Skeletal muscle tissue (tissue), 4 donors: ENCODE measurements around the gene TEX14. TPM values are rescaled to one million over a fixed set of nuclear protein-coding genes. Genes with fewer than 3 reads are reported as not detected.
"Not testable (repeated sequence)": the region's sequence is repeated elsewhere in the genome, so short reads cannot be mapped to it uniquely, and the experiment has no call there.

Experiments used
- H3K27ac ChIP-seq: one replicate; pipeline ENCODE4 v1.7.0; 2013; ENCODE audit warnings: mild to moderate bottlenecking, low read depth, low read length, inconsistent platforms
- H3K27me3 ChIP-seq, 3 donors: one replicate each; pipeline ENCODE4 v1.7.0; 2013; ENCODE audit warnings: low read length in 3 of 3; ENCODE audit not compliant: control insufficient read depth in 3 of 3, insufficient read depth in 3 of 3
- H3K36me3 ChIP-seq, 3 donors: one replicate each; pipeline ENCODE4 v1.7.0; 2013; ENCODE audit warnings: low read length in 3 of 3; ENCODE audit not compliant: control insufficient read depth in 3 of 3, insufficient read depth in 3 of 3
- H3K4me1 ChIP-seq, 3 donors: one replicate each; pipeline ENCODE4 v1.7.0; 2013; ENCODE audit warnings: low read length in 3 of 3, mild to moderate bottlenecking in 3 of 3; ENCODE audit not compliant: control insufficient read depth in 3 of 3, insufficient read depth in 3 of 3
- H3K4me3 ChIP-seq, 3 donors: one replicate each; pipeline ENCODE4 v1.7.0; 2013; ENCODE audit warnings: low read length in 3 of 3
- H3K9ac ChIP-seq, 3 donors: one replicate each; pipeline ENCODE4 v1.7.0; 2013; ENCODE audit warnings: low read length in 3 of 3, mild to moderate bottlenecking in 3 of 3, moderate library complexity in 2 of 3, low read depth in 1 of 3
- H3K9me3 ChIP-seq, 3 donors: one replicate each; pipeline ENCODE4 v1.7.0; 2013; ENCODE audit warnings: low read length in 3 of 3; ENCODE audit not compliant: control insufficient read depth in 3 of 3
- total RNA-seq: library from RNA; depleted of rRNA; stranded (reverse); fragments of >200 nt; gene quantifications from one replicate; pipeline ENCODE4 v1.2.3, GENCODE V29; 2014
- donor health status: Osteomylitis.

Gene TEX14
- total RNA-seq, 1 donor from 2014 or later: under 0.01 TPM

- peaks cover 0 to 4% (median 0%) of the 10 kb centered on the region in 3 donors for H3K27me3 ChIP-seq
- no peaks in the 10 kb centered on the region for H3K9me3 ChIP-seq
- no peak overlapping the region for H3K9ac ChIP-seq
- no peaks in the 10 kb centered on the region for H3K4me1 ChIP-seq
- no peaks in the 10 kb centered on the region for H3K36me3 ChIP-seq
- no peak overlapping the region for H3K27ac ChIP-seq
- H3K4me3 ChIP-seq: no peak overlapping the region
Observed at GRCh38 chr17:58590377-58590776, 101.5 kb downstream of the TEX14 start.

DNA sequence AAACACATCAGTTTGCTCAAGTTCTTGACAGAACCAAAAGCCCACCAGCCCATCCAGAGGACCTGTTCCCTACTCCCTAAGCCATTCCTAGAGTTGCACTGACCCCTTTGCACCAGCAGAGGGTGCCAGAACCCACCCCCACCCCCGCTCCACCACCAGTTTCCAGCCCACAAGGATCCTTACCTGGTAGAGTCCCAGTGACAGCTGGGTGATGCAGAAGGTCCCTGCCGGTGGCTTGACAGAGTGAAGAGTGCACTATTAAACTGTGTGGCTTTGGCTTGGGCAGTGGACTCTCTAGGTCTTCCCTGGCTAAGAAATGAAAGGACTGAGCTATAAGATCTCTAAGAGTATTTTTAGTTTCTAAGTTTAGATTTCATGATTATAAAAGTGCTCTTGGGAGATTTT is 104.1 kb downstream of the TEX14 start:
- H3K27me3 ChIP-seq: peaks cover 0 to 4% (median 0%) of the 10 kb centered on the region in 3 donors
- no peak overlapping the region for H3K27ac ChIP-seq
- H3K9me3 ChIP-seq: no peaks in the 10 kb centered on the region
- no peak overlapping the region for H3K9ac ChIP-seq
- H3K4me1 ChIP-seq: no peaks in the 10 kb centered on the region
- no peaks in the 10 kb centered on the region for H3K36me3 ChIP-seq
- no peak overlapping the region for H3K4me3 ChIP-seq

- no peaks in the 10 kb centered on the region for H3K4me1 ChIP-seq
- H3K36me3 ChIP-seq: no peaks in the 10 kb centered on the region
- no peak overlapping the region for H3K9ac ChIP-seq
- H3K4me3 ChIP-seq: no peak overlapping the region
- H3K9me3 ChIP-seq: no peaks in the 10 kb centered on the region
- peaks cover 0 to 4% (median 0%) of the 10 kb centered on the region in 3 donors for H3K27me3 ChIP-seq
- no peak overlapping the region for H3K27ac ChIP-seq
Observed at GRCh38 chr17:58586009-58586644, 105.7 kb downstream of the TEX14 start.

DNA sequence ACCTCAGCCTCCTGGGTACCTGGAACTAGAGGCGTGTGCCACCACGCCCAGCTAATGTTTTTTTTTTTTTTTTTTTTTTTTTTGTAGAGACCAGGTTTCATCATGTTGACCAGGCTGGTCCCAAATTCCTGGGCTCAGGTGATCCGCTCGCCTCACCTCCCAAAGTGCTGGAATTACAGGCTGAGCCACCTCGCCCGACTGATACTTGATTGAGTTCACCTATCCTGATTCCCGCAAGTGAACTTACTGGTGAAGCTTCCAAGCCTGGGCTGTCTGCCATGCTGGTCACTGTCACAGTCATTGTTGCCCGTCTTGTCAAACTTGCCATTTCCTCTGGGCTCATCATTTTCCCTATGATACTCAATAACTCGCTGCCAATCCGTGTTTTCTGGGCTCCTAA is 106.3 kb downstream of the TEX14 start:
- no peaks in the 10 kb centered on the region for H3K4me1 ChIP-seq
- H3K9ac ChIP-seq: no peak overlapping the region
- no peak overlapping the region for H3K27ac ChIP-seq
- peaks cover 0 to 4% (median 0%) of the 10 kb centered on the region in 3 donors for H3K27me3 ChIP-seq
- no peaks in the 10 kb centered on the region for H3K9me3 ChIP-seq
- no peaks in the 10 kb centered on the region for H3K36me3 ChIP-seq
- no peak overlapping the region for H3K4me3 ChIP-seq

GRCh38 chr17:58583486-58583885 is 108.4 kb downstream of the TEX14 start:
- H3K4me3 ChIP-seq: no peak overlapping the region

GRCh38 chr17:58582718-58583117 is 109.1 kb downstream of the TEX14 start:
- not testable (repeated sequence) for H3K27ac ChIP-seq, H3K36me3 ChIP-seq, H3K4me1 ChIP-seq, H3K9me3 ChIP-seq, H3K27me3 ChIP-seq, H3K9ac ChIP-seq, H3K4me3 ChIP-seq

More at GRCh38 chr17:58583486-58583885, 108.4 kb downstream of the TEX14 start:
- no peaks in the 10 kb centered on the region for H3K9me3 ChIP-seq
- no peaks in the 10 kb centered on the region for H3K36me3 ChIP-seq
- H3K27ac ChIP-seq: no peak overlapping the region
- peaks cover 0 to 4% (median 0%) of the 10 kb centered on the region in 3 donors for H3K27me3 ChIP-seq
- H3K4me1 ChIP-seq: no peaks in the 10 kb centered on the region
- no peak overlapping the region for H3K9ac ChIP-seq

DNA sequence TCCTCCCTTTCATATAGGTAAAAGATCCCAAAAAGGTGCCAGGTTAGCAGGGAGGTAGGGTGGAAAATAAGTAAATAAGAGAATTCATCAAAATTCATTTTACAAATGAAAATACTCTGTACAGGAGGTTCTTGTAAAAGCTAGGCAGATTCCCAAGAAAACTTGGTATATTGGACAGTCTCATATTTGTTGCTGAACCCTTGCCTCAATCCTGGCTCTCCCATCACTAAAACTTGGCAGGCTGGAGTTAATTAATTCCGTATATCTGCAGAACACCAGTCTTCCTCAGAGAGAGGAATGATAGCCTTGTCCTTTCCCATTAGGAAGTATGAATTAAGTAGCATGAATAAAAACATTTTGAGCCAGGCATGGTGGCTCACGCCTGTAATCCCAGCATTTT is 111.2 kb downstream of the TEX14 start:
- Histone ChIP-seq H3K9ac (no peak overlapping the region), H3K4me3 (no peak overlapping the region), H3K27ac (no peak overlapping the region), H3K9me3 (no peaks in the 10 kb centered on the region), H3K36me3 (no peaks in the 10 kb centered on the region), H3K4me1 (no peaks in the 10 kb centered on the region), H3K27me3 (no peaks in the 10 kb centered on the region)

DNA sequence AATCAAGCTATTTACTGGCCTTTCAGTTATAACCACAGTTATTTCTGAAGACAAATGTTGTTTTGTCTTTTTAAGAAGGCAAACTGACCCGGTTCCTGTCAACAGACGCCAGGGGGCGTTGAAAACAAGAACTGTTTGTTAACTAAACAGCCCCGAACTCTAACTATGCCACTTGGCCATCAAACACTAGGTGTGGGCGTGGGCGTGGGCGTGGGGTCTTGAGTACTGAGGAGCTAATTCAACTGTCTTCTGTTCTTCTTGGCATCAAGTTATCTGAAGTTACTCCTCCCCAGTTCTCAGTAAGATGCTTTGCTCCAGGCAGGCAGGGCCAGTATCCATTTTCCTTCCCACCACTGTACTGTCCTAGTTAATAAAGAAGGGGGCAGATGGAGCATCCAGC is 114.1 kb downstream of the TEX14 start:
- Histone ChIP-seq H3K4me1 (no peaks in the 10 kb centered on the region), H3K9me3 (no peaks in the 10 kb centered on the region), H3K9ac (no peak overlapping the region), H3K36me3 (no peaks in the 10 kb centered on the region), H3K27ac (no peak overlapping the region), H3K27me3 (no peaks in the 10 kb centered on the region), H3K4me3 (no peak overlapping the region)

DNA sequence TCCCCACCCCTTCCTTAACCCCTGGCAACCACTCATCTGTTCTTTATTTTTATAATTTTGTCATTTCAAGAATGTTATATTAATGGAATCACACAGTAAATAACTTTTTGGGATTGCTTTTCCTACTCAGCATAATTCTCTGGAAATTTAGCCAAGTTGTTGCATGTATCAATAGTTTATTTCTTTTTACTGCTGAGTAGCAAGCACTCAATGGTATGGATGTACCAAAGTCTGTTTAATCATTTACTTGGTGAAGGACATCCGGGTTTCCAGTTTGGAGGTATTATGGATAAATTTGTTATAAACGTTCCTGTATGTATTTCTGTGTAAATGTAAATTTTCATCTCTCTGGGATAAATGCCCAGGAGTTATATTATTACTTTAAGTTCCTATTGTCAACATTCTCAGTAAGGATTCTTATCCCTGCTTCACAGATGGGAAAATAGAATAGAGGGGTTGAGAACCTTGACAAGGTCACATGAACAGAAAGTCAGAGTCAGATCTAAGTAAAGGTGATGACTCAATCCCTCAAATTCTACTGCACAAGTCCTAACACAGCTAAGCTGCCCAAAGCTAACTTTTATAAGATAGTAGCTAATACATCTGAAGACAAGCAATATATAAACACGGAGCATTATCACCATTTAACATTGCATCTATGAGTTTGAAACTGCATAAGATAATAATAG is 115.0 kb downstream of the TEX14 start:
- no peaks in the 10 kb centered on the region for H3K36me3 ChIP-seq
- H3K9me3 ChIP-seq: no peaks in the 10 kb centered on the region
- no peak overlapping the region for H3K27ac ChIP-seq
- H3K9ac ChIP-seq: no peak overlapping the region
- H3K4me1 ChIP-seq: no peaks in the 10 kb centered on the region
- no peaks in the 10 kb centered on the region for H3K27me3 ChIP-seq
- H3K4me3 ChIP-seq: no peak overlapping the region

DNA sequence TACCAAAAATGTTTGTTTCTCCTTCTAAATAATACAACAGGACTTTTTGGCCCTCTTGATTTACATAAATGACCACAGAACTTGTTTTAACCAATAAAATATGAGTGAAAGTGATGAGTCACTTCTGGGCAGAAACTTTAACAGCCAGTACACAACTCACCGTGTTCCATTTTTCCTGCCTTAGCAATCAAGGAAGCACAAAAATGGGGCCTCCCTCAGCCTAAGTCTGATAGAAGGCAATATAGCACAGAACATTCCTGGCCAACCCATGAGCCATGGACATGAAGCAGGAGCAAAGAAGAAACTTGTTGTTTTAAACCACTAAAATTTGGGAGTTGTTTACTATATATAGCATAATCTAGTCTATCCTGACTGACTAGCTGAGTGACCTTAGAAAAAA is 116.3 kb downstream of the TEX14 start:
- no peak overlapping the region for H3K9ac ChIP-seq
- no peaks in the 10 kb centered on the region for H3K27me3 ChIP-seq

More for the DNA sequence above, 116.3 kb downstream of the TEX14 start:
- H3K27ac ChIP-seq: no peak overlapping the region
- no peaks in the 10 kb centered on the region for H3K9me3 ChIP-seq
- H3K4me3 ChIP-seq: no peak overlapping the region
- no peaks in the 10 kb centered on the region for H3K4me1 ChIP-seq
- no peaks in the 10 kb centered on the region for H3K36me3 ChIP-seq
